Measurements from ENCODE around the gene PI4K2A.
"Not testable (repeated sequence)": the region's sequence is repeated elsewhere in the genome, so short reads cannot be mapped to it uniquely, and the experiment has no call there.

PI4K2A gene

GRCh38 chr10:97640868-97641811 lies 669 bp downstream of the PI4K2A start:
- Histone ChIP-seq H3K9ac (ENCODE audit: low read length) (peak overlapping the region; percentile 65), H2AFZ (ENCODE audit: low read depth, low read length, severe bottlenecking) (peak overlapping the region; percentile 37), H3K36me3 (ENCODE audit: low read length) (no peaks in the 10 kb centered on the region), H3K9me3 (ENCODE audit: insufficient read depth, low read length) (no peaks in the 10 kb centered on the region), H3K79me2 (ENCODE audit: insufficient read depth, low read length) (peaks cover 10% of the 10 kb centered on the region; the same call in 1 of the 2 replicates), H3K4me3 (ENCODE audit: insufficient read depth, low read length, poor library complexity, severe bottlenecking) (peak overlapping the region; percentile 74), H3K9me2 (replicated peaks; ENCODE audit: insufficient read depth, low read length) (no peaks in the 10 kb centered on the region), H3K27ac (ENCODE audit: low read depth, low read length) (no peak overlapping the region), H3K27me3 (ENCODE audit: low read length) (no peaks in the 10 kb centered on the region), H3K4me2 (ENCODE audit: low read depth, low read length, poor library complexity, severe bottlenecking) (peak overlapping the region; percentile 61), H3F3A (ENCODE audit: insufficient read depth) (no peaks in the 10 kb centered on the region), H4K20me1 (ENCODE audit: low read depth, low read length) (no peaks in the 10 kb centered on the region)
- no peak for TF ChIP-seq CTCF (IDR thresholded peaks at IDR 0.05; ENCODE audit: insufficient read depth, low read length, poor library complexity, severe bottlenecking)
- TF ChIP-seq EZH2phosphoT487 (conservative IDR thresholded peaks at IDR 0.05; ENCODE audit: low read length) = no peak

GRCh38 chr10:97642471-97643159 lies 2.1 kb downstream of the PI4K2A start:
- not testable (repeated sequence) for H3K9ac ChIP-seq (ENCODE audit: low read length); H2AFZ ChIP-seq (ENCODE audit: low read depth, low read length, severe bottlenecking); H3K27me3 ChIP-seq (ENCODE audit: low read length); H3K9me2 ChIP-seq (replicated peaks; ENCODE audit: insufficient read depth, low read length); H3F3A ChIP-seq (ENCODE audit: insufficient read depth); H3K4me2 ChIP-seq (ENCODE audit: low read depth, low read length, poor library complexity, severe bottlenecking); H4K20me1 ChIP-seq (ENCODE audit: low read depth, low read length); H3K4me3 ChIP-seq (ENCODE audit: insufficient read depth, low read length, poor library complexity, severe bottlenecking); H3K9me3 ChIP-seq (ENCODE audit: insufficient read depth, low read length); H3K27ac ChIP-seq (ENCODE audit: low read depth, low read length); H3K36me3 ChIP-seq (ENCODE audit: low read length)
- H3K79me2 ChIP-seq (ENCODE audit: insufficient read depth, low read length) = peaks cover 11% of the 10 kb centered on the region; the same call in 1 of the 2 replicates

GRCh38 chr10:97643441-97643985 lies 3.0 kb downstream of the PI4K2A start:
- Histone ChIP-seq H4K20me1 (ENCODE audit: low read depth, low read length) (no peaks in the 10 kb centered on the region), H3K36me3 (ENCODE audit: low read length) (no peaks in the 10 kb centered on the region), H3K9me2 (replicated peaks; ENCODE audit: insufficient read depth, low read length) (no peaks in the 10 kb centered on the region), H3K4me2 (ENCODE audit: low read depth, low read length, poor library complexity, severe bottlenecking) (no peak overlapping the region), H3K4me3 (ENCODE audit: insufficient read depth, low read length, poor library complexity, severe bottlenecking) (no peak overlapping the region), H3K79me2 (ENCODE audit: insufficient read depth, low read length) (peaks cover 16% of the 10 kb centered on the region; the same call in 1 of the 2 replicates), H3K9me3 (ENCODE audit: insufficient read depth, low read length) (no peaks in the 10 kb centered on the region), H3F3A (ENCODE audit: insufficient read depth) (no peaks in the 10 kb centered on the region), H3K27ac (ENCODE audit: low read depth, low read length) (no peak overlapping the region), H2AFZ (ENCODE audit: low read depth, low read length, severe bottlenecking) (no peak overlapping the region), H3K27me3 (ENCODE audit: low read length) (no peaks in the 10 kb centered on the region), H3K9ac (ENCODE audit: low read length) (no peak overlapping the region)
- no peak for TF ChIP-seq CTCF (IDR thresholded peaks at IDR 0.05; ENCODE audit: insufficient read depth, low read length, poor library complexity, severe bottlenecking)
- no peak for TF ChIP-seq EZH2phosphoT487 (conservative IDR thresholded peaks at IDR 0.05; ENCODE audit: low read length)
